Activated gamma-delta T cell treated with anti-CD3 and anti-CD28 coated beads, Interleukin-2, amount 50 U/mL, for 16 hours (primary cell): ENCODE measurements around the gene NECAB3.

Source experiments
- DNase-seq: peaks from one replicate; pipeline ENCODE4 v3.0.0-alpha.2; 2020; ENCODE audit warnings: low read depth

Gene NECAB3

DNA sequence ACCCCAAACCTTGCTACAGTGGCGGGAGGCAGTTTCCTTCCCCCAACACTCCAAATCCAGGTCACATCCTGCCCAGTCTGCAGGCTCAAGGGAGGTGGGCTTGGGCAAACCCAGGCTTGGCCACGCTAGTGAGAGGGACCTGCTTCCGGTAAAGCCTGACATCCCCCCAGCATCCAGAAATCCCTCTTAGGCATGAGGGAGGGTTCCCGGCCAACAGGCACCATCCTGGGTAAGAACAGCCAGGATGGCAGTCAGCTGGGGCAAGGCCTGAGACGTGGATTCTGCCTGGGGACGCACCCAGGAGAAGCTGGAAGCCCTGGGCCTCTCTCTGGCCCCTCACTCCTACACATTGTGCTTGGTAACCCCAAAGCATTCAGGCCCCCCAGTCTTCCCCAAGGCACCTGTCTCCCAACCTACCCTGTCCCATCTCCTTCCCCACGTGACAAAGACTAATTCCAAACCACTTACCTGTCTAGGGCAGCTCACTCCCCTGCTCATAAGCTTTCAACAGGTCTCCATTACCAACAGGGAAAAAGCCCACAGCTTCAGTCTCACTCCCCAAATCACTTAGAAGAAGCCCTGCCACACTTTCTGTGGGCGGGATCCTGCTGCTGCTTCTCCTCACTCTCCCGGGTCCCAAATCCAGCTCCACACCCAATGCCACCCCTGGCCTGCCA is 10.0 kb downstream of the NECAB3 start:
- no peak for DNase-seq

DNA sequence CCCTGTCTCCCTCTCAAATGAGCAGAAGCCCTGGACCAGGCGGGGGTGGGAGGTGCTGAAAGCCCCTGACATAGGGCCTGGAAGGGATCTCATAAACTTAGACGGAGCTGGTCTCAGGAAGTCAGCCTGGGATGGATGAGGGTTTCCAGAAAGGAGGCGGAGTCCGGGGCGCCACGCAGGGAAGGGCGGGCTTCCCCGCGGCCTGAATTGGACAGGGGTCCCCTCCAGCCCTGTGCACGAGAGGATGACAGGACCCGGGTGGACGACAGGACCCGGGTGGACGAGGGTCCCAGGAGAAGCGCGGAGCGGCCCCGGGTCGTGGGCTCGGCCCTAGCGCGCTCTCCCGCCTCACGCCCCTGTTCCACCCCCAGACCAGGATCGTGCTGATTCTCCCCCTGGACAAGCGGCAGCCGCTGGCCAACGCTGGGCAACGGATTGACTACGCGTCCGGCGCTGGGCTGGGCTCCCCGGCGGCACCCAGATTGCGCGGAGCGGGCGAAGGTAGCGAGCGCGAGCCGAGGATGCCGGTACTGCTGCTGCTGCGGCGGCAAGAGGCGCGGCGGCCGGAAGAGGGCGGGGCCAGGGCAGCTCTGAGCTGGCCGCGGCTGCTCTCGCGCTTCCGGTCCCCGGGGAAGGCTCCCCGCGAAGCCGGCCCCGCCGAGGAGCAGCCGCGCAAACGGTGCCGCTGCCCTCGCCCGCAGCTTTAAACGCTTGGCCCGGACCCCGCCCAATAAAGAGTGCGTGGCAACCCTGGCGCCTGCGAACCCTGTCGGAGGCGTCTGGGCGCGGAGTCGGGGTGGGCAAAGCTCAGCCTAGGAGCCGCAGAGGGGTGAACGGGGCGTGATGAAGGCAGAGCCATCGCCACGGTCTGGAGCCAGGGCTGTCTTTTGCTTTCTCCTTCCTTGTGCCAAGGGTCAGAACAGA is 10.8 kb downstream of the NECAB3 start:
- peak; percentile 77 for DNase-seq

DNA sequence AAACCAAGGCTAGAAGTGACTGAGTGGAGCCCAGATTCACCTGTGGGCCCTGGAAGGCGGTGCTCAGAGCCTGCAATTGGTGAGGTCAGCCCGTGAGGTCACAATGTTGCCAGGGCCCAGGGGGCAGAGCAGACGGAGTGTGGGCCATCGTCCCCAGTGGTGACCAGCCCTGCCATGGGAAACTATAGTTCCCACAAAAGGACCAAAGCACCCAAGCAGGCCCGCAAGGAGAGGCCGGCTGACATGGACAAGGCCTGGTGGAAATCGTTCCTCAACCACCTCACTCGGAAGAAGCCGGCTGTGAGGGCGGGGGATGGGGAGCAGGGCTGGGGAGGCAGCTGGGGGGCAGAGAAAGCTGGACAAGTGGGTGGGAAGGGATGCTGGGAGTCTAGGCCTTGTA is 12.1 kb downstream of the NECAB3 start, which contains the start of gene C20orf144:
Gene C20orf144, plus strand, starts transcription at position 156 of the 400 bp plus-strand sequence. Its CDS starts 19 bp downstream, at position 175.
- DNase-seq: no peak

DNA sequence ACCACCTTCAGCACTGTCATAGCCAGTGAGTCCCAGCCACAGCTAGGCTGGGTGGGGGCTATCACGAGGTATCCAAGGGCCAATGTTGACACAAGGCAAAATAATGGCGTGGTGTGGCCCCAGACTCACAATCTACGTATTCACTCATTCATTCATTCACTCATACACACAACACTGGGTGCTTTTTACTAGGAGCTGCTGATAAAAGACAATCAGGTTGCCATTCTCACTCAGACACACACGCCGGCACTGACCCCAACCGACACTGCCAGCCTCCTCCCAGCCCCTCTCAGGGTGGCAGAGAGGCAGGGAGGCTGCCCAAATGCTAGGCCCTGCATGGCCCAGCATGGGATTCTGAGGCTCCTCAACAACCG is 13.6 kb downstream of the NECAB3 start:
- no peak for DNase-seq

DNA sequence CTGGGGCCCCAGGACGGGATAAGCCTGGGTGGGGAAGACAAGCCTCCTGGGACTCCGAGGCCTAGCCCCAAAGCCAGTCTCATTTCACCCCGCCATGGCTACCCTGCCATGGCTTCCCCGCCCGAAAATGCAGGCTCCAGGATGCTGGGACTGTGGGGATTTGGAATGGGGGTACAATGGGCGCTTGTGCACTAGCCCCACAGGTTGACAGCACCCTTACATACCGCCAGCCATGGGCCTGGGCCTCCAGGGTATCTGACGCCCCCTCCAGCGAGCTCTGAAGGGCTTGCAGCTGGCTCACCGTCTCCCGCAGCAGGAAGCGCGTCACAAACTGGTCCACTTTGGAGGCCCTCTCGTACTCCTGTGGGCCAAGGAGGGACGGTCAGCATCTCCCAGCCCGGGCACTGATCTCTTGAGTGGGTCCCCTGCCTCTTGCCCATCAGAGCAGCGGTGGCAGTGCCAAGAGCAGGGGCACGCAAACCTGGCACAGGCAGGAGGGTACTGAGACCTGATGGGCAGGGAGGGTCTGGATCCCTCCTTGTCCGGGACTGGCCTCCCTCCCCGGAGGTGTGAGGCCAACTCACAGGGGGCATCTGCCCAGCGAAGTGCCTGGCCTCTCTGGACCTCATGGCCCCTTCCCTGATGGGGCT is 14.1 kb downstream of the NECAB3 start:
- no peak for DNase-seq

DNA sequence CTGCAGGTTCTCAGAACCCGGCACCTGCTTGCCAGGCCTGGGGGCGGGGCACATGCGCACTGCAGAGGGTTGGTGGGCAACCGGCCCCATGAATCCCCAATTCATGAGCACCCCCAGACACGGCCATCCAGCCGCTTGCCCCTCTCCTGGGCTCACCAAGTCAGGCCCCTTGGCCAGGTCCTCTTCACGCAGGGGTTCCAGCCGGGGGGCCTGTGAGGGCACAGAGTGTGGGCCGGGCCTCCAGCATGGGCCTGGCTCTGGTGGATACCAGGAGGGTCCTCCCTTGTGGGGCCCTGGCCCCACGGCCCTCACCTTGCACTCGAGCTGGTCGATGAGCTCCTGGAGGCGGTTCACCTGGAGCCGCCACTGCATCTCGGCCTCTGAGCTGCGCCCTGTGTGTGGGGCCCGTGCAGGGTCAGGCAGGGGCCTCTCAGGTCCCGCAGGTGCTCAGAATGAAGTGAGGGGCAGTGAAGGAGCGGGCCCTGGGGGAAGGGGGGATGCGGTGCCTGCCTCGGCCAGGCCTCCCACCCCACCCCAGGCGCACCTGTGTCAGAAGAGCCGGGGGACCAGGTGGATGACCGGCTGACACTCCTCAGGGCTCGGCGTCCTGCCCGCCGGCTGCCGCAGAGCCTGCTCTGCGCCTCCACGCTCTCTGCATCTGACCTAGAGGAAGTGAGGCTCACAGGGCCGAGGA is 14.7 kb downstream of the NECAB3 start:
- DNase-seq: no peak

DNA sequence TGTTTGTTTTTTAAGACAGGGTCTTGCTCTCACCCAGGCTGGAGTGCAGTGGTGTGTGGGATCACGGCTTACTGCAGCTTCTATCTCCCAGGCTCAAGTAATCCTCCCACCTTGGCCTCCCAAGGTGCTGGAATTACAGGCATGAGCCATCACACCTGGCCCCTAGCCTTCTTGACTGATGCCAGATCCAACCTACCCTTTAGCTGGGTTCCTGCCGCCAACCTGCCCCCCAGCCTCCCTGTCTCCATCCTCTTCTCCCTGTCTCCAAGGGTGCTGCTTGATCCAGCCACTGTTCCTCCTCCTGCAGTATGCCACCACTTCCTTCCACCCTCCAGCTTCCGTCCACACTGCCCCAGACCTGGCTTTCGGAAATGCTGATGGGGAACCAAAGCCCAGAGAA is 15.3 kb downstream of the NECAB3 start:
- no peak for DNase-seq

DNA sequence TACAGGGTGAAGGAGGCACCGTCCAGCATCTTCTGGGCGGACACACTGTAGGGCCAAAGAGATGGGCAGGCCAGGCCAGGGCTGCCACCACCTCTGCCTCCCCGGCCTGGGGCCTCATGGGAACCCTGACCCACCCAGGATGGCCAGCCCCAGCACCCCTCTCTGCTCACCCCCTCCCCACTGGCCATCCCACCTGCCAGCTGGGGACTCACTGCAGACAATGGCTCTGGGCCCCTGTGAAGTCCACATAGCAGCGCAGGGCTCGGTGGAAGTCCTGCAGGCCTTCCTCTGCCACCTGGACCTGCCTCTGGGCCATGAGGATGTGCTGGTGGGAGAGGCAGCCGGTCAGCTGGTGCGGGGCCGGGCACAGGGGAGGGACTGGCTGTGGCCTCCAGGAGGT is 15.7 kb downstream of the NECAB3 start:
- DNase-seq: no peak

DNA sequence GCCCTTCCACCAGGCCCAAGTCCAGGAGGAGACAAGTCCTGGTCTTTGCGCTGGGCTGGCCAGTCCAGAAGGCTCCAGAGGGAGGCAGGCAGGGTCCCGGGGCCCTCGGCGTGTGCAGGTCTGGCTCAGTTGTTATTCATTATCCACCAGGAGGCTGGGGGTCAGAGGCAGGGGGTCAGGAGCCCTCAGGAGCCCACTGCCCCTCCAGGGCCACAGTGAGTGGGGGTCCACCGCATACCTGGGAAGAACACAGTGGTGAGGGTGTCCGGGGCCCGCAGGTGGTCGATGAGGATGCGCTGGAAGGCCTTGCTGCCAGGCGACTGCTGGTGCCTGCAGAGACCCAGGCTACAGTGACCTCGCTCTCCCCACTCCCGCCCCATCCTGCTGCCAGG is 16.5 kb downstream of the NECAB3 start:
- DNase-seq: no peak

DNA sequence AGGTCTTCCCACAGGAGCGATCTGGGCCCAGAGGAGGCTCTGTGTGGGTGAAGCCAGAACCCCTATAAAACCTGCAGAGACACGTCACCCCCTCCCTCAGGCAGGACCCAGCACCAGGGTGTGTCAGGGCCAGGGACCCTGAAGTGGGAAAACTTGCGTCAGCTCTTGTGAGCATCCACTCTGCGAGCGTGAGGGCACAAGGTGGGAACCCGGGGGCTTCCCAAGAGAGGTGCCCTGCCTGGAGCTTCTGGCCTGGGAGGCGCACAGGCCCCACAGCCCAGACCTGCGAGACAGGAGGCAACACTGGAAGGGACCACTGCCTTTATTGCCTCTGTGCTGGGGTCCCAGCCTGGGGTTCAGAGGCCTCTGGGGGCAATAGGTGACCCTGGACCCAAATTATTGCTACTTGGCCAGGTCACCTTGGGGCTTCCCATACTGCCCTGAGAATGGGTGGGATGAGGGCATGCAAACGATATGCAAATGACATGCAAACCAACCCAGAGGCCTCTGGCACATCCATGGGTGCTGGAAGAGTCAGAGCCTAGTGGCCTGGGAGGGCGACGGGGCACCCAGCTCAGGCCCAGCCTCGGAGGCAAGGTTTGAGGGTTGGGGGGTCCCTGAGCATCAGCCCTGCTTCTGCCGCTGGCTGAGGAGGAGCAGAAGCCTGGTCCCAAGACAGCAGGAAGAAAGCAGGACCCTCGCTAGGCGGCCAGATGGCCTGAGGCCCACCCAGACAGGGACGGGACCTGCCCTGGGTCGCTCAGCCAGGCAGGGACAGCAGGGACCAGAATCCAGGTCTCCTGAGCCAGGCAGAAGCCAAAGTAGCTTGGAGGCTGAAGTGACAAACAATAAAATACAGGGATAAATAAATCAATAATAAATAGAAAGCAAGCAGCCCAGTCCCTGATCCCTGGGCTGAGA is 17.2 kb downstream of the NECAB3 start:
- DNase-seq: no peak

DNA sequence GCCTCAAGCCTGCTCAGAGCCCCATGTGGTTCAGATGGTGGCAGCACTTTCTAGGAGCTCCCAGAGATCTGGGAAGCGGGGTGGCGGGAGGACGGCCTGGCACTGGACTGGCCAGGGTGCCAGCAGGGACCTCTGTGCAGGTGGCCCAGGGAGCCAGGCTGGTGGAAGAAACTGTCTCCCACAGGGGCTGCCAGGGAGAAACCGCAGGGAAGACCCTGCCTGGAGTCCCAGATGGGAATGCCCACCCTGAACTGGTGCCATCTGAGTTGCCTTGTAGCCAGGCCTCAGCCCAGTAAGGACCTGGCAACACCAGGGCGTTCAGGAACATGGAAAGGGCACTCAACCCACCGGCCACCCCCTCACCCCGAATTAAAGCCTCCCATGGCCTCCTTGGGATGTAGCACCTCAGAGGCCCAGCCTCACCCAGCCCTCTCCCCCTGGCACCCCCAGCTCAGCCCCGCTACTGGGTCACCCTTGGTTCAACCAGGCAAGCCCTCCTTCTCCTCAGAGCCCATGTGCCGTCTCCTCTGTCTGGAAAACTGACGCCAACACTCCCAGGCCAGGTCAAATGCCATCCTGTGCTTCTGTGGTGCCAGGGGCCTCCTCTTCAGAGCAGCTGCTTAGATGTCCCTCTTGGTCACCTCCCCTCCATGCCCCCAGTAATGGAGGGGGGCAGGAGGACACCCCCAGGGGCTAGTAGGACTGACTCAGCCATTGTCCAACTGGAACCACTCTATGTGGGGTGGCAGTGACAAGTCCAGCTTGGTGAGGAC is 18.0 kb downstream of the NECAB3 start:
- no peak for DNase-seq

DNA sequence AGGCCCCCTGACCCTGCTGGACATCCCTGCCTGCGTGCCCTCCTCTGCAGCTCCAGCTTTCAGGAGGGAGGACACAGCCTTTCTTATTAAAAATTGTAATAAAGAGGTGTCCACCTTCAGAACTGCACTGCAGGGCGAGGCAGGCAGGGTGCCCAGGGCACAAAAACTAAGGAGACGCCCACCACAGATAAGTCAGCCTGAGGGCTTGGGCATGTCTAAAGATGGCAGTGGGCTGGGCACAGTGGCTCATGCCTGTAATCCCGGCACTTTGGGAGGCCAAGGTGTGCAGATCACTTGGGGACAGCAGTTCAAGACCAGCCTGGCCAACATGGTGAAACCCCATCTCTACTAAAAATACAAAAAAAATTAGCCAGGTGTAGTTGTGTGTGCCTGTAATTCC is 19.1 kb downstream of the NECAB3 start:
- DNase-seq: no peak

DNA sequence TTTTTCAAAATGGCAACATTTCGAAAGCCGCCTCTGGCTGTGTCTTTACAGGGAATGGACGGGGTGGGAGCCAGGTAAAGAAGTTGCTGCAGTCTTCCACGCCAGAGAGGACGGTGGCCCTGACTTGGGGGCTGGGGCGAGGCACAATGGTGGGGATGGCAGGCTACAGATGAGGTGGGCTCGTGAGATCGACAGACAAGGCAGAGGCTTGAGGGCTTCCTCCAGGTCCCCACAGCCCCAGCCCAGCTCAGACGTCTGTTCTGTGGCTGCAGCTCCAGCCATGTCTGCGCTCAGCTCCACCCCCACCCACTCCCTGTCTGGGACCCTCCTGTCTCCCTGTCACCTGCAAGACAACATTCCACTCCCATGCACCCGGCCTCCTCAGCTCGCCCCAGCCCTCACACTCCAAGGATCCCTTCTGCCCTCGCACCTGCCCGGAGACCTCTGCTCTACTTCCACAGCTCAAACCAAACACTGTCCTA is 19.5 kb downstream of the NECAB3 start:
- no peak for DNase-seq

DNA sequence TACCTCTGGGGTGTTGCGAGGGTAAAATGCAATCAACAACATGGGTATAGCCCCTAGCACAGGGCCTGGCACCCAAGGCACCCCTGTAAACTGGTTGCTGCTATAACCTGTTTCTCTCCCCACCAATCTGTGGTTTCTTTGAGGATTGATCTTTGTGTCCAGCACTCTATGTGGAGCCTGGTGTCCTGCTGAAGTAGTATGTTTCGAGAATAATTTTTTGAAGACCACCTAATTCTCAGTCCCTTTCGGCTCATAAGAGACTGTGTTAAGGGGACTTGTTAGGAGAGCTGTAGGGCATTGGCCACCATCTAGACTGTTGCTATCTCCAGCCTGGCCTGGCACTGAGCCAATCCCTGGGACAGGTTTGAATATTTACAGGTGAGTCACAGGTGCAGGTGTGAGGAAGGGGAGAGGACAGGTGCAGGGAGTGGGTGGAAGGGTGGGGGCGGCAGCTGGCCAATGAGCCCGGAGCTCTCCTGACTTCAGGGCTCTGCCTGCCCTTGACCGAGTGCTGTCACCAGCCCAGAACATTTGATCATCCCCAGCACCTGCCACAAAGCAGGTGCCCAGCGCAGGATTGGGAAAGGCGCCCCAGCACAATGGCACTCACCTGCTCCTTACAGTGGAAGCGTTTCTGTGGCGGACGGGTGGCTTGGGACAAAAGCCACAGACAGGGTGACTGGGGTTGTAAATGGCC is 20.2 kb downstream of the NECAB3 start:
- no peak for DNase-seq

DNA sequence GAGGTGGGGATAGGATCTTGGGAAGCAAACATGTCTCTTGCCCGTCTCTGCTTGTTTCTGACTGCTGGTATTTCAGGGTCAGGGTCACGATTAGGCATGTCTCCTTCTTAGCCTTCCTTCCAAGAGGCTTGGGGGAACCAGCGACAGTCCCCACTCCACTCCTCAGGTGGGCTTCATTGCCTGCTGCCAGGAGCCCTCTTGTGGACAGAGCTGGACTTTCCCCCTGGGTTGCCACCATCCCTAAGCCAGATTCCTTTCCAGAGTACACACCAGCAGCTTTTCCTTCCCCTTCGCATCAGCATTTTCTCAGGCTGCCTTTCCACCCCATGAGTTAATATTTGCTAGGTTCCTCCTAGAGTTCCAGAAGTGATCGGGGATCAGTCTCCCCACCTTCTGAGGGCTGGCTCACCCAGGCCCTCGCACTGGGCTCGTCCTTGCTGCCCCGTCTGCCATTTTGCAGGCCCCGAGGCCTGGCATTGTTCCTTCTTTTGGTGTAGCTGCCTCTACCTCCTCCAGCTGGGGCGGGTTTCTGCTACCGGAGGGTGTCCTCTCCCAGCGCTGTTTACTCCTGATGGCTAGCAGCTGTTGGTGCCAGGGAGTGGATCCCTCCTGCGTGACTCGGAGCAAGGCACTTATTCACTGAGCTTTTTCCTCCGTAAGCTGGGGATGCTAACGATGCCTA is 20.9 kb downstream of the NECAB3 start:
- peak; percentile 35 for DNase-seq

DNA sequence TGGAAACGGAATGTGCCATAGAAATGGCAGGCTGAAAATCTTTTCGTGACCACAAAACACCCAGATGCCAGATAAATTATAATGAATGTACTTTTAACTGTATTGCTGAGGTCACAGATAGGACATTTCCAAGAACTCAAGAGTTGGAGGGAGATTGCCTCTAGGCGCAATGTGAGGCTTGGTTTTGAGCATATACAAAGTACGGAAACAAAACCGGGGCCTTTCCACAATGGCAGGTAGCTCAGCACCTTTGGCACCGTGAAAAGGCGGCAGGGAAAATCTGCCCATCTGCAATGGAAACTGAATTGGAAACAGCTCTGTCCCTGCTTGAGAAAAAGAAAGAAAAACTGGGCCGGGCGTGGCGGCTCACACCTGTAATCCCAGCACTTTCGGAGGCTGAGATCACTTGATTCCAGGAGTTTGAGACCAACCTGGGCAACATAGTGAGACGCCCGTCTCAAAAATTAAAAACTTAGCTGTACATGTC is 22.6 kb downstream of the NECAB3 start:
- no peak for DNase-seq

DNA sequence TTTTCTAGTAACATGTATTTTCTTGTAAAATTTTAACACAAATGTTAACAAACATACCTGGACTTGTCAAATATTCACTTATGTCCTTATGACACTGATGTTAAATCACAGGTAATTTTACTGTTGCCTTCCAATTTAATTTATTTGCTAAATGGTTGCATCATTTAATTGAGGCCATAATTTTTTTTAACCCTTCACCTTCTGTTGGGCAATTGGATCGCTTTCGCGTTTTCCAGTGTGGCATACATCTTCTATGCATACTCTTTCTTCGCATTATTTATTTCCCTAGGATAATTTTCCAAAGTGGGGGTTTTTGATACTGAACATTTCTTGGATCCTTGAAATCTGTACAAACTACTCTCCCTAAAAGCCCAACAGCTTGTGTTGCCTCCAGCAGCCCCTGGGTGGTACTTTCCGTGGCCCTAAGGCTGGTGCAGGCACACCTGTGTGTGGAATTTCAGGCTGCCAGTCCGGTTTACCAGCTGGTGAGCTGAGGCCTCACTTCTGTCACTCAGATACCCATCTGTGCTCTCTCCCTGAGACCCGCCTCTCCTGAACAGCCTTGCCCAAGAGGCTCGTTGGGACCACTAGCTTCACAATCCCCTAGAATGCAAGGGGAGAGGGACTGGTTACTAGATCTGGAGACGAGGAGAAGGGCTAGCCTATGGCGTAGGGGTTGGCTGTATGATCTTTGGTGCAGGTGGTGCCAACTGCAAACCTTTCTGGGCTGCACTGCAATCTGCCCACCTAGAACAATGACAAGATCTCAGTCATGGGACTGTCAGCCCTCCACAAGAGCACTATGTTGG is 23.3 kb downstream of the NECAB3 start:
- DNase-seq: no peak
